GM19395 (cell line): ENCODE data around the gene NT5C1B.

Experiments used
- ATAC-seq: cut with Tn5 transposase; IDR thresholded peaks from one replicate; pipeline ENCODE4 v1.9.1; 2021; ENCODE audit warnings: mild to moderate bottlenecking, moderate library complexity; ENCODE audit not compliant: unreplicated experiment

Gene NT5C1B

DNA sequence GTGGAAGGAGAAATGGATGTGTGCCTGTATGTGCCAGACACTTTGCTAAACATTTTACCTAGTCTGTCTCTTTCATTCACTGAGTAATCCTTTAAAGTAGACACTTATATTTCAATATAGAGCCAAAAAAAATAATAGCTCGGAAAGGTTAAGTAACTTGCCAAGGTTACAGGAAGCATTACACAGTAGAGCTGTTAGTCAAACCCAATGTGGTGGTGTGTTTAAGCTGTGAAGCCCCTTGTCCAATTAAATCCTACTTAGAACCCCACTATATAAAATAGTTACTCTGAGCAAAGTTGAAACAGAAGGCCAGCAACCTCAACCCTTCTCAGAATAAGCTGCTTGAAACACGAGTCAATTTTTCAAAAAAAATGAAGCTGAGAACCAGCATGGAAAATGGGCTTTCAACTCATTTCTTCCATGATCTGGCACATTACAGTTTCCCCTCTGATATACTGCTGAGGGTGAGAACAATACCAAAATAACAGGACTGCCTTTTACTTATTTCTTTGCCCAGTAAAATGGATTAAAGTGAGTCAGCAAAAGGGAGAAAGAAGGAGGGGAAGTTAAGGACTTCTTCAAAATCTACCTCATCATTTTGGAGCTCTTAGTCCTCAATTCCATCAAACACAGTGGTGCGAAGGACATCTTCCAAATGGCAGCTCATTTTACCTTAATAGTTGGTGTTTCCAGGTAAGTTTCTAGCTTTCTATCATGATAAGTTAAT, 36.9 kb downstream of the NT5C1B start:
- no peak for ATAC-seq

GRCh38 chr2:18551623-18552022, 37.7 kb downstream of the NT5C1B start:
- no peak for ATAC-seq

DNA sequence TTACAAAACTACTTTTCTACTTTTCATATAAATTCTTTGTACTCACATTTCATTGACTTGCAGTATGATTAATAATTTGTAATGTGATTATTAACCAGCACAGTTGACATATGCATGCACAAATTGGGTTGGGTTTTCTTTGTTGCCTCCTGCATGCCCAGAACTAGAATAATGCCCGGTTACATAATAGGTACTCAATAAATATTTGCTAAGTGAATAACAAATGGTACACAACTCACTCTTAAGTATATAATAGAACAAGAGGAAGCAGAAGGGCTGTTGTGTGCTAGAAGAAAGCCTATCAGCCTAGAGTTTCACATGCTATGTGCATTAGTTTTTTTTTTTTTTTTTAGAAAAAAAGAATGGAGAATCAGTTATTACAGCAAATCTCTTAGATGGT, 38.2 kb downstream of the NT5C1B start:
- no peak for ATAC-seq

DNA sequence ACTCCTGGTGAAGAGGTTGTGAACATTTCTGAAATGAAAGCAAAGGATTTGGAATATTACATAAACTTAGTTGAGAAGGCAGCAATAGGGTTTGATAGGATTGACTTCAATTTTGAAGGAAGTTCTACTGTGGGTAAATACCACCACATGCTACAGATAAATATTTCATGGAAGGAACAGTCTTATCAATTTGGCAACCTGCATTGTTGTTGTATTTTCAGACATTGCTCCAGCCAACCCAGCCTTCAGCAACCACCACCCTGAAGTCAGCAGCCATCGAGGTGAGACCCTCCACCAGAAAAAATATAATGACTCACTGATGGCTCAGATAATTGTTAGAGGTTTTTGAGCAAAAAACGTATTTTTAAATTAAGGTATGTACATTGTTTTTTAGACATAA, 38.9 kb downstream of the NT5C1B start:
- ATAC-seq, result no peak

DNA sequence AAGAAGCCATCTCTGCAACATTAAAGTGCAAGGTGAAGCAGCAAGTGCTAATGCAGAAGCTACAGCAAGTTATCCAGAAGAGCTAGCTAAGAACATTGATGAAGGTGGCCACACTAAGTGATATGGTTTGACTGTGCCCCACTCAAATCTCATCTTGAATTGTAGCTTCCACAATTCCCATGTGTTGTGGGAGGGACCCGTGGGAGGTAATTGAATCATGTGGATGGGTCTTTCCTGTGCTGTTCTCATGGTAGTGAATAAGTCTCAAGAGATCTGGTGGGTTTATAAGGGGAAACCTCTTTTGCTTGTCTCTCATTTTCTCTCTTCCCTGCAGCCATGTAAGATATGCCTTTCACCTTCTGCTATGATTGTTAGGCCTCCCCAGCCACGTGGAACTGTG, 40.3 kb downstream of the NT5C1B start:
- ATAC-seq, result no peak

DNA sequence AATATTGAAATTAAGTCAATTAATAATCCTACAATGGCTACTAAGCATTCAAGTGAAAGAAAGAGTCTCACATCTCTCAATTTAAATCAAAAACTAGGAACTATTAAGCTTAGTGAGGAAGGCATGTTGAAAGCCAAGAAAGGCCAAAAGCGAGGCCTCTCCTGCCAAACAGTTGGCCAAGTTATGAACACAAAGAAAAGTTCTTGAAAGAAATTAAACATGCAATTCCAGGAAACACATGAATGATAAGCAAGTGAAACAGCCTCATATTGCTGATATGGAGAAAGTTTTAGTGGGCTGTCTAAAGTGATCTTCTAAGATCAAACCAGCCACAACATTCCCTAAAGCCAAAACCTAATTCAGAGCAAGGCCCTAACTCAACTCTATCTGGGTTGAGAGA, 40.7 kb downstream of the NT5C1B start:
- no peak for ATAC-seq

GRCh38 chr2:18546567-18546966, 42.8 kb downstream of the NT5C1B start:
- ATAC-seq, result peak; percentile 63

DNA sequence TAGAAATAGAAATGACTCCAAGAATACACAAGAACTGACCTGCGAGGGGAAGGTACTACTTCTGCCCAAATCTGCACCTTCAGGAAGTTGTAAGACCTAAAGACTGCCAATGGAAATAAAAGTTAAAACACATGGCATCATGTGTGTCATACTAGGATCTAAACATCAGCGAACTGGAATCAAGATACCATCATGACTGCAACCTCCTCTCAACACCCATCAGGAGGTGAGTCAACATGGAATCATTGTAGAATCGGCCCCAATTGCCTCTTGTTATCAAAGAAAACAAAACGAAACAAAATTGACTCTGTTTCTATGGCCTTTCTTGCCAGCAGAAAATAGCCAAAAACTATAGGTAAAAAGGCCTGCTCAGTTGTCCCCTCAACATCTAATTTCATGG, 44.0 kb downstream of the NT5C1B start:
- ATAC-seq, result no peak

- no peak for ATAC-seq
These were observed 45.2 kb downstream of the NT5C1B start for GRCh38 chr2:18544171-18544570.

GRCh38 chr2:18540872-18541271, 48.5 kb downstream of the NT5C1B start:
- ATAC-seq, result peak; percentile 79

- ATAC-seq, result no peak
These were observed 52.7 kb downstream of the NT5C1B start for GRCh38 chr2:18536697-18537096.

GRCh38 chr2:18536100-18536499, 53.3 kb downstream of the NT5C1B start:
- no peak for ATAC-seq

DNA sequence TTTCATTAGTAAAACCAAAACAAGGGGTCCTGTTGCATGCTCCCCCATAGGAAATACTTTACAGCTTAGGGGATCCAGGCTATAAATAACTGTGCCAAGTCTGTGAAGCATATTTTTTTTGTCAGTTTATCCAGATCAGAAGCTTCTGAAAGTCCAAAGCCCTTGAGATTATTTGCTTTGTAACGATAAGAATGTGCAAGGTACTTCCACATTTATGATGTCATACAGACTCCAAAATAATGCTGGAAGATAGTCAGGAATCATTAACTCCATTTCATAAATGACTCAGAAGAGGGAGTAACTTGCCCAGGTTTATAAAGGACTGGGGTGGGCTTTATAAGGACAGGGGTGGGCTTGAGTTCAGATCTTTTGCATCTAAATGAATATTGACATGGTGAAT, 58.2 kb downstream of the NT5C1B start:
- ATAC-seq, result no peak

DNA sequence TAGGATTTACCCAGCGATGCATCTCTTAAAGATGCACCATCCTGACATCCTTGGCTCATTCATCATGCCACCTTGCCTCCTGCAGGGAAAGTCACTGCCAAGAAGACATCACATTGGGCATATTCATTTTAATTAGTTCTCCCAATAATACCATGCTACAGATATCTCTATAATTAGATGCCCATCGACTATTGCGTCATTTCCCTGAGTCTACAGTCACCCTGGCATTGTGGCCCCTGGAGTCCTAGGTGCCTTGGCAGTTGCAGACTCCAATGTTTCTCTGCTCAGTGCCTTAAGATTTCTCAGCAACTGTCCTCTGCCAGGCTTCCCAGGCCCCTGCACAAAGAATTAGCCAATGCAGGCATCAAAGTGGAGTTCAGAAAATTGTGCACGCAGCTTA, 61.5 kb downstream of the NT5C1B start:
- no peak for ATAC-seq

GRCh38 chr2:18527326-18527725, 62.0 kb downstream of the NT5C1B start:
- no peak for ATAC-seq

- ATAC-seq, result no peak
These were observed 62.9 kb downstream of the NT5C1B start for GRCh38 chr2:18526429-18526828.

GRCh38 chr2:18525852-18526251, 63.5 kb downstream of the NT5C1B start:
- no peak for ATAC-seq

DNA sequence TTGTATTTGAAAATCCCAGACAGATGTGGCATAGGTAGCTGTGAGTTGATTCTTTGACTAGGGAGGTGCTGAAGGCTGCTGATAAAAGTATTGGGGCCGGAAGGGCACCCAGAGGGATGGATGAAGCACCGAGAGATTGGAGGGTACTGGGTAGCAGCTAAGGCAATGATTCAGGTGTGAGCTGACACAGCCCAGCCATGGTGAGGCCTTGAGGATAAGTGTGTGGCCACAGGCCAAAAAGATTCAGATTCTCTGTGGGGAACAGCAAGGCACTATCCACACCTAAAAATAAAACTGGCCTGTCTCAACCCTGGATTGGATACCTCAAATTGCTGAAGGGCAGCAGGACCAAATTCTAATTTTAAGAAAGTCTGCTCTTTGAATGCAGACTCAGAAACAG, 64.1 kb downstream of the NT5C1B start:
- no peak for ATAC-seq

DNA sequence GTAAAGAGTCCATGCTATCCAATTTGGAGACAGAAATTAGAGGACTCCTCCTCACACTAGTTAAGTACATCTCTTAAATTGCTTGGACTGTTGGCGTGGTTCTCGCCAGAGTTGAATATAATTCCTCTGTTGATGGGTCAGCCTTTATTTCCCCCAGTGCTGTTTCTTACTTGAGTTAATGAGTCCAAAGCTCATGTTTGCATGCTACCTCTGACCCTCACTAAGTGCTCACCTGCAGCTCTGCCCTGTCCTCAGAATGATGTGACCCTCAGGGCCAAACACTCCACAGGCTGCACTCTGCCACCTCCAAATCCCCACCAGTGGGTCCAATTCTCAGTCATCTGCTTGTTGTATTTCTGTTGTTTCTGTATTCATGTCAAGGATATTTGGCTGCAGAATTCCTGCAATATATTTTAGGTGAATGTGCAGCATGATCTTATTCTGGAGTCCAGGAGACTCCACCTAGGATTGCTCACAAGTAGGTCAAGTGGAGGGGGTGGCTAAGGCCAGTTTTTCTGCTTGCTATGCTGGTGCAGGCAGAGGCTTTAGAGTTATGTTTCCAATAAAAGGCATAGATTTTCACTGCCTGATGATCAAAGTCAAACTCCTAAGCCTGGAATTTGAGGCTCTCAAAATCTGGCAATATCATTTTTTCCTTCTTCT, 66.8 kb downstream of the NT5C1B start:
- no peak for ATAC-seq

DNA sequence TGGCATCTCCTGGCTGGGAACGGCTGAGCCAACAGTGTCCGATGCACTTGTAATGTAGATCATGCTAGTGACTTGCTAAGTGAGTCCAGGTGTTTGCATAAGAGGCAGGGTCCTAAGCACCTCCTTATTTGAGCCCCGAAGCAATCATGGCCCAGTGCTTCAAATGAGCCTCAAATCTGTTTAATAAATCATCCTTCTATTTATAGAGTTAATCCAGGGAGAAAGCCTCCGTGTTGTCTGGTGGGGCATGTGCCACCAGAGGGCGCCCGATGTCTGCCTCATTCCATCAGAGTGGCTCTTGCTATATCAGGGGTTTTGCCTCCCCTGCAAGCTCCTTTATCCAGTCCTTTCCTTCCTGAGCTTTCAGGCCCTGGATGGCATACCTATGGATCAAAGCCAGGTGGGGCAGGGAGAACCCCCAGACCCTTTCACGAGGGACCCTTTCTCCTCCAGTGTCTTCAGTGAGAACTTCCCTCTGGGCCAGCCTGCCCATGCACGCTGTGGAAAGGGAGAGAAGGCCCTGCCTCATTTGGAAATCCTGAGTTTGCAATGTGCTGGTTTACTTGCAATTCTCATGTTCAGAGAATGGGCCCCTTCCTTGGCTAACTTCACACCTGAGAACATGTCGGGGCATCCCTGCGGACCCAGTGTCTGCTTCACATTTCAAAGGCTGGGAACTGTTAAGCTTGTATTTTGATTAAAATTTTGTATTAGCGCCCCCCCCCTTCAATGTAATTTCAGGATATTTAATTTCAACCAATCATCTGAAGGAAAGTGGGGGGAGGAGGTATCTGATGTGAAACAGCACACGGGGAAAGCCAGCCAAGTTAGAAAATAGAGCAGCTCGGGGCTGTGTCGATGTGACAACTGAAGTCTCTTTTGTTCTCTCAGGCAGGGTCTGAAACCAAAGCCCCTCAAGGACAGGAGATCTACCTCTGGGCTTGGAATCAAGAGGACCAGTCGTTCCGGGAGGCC, 68.6 kb downstream of the NT5C1B start:
- peak; percentile 85 for ATAC-seq

- no peak for ATAC-seq
These were observed 69.4 kb downstream of the NT5C1B start for GRCh38 chr2:18519914-18520450.
